GM21381 (cell line): Measurements from ENCODE around the gene MUC2.

Experiments used
- ATAC-seq: cut with Tn5 transposase; IDR thresholded peaks from one replicate; pipeline ENCODE4 v1.9.1; 2021; ENCODE audit warnings: mild to moderate bottlenecking, moderate library complexity; ENCODE audit not compliant: unreplicated experiment

Gene MUC2

DNA sequence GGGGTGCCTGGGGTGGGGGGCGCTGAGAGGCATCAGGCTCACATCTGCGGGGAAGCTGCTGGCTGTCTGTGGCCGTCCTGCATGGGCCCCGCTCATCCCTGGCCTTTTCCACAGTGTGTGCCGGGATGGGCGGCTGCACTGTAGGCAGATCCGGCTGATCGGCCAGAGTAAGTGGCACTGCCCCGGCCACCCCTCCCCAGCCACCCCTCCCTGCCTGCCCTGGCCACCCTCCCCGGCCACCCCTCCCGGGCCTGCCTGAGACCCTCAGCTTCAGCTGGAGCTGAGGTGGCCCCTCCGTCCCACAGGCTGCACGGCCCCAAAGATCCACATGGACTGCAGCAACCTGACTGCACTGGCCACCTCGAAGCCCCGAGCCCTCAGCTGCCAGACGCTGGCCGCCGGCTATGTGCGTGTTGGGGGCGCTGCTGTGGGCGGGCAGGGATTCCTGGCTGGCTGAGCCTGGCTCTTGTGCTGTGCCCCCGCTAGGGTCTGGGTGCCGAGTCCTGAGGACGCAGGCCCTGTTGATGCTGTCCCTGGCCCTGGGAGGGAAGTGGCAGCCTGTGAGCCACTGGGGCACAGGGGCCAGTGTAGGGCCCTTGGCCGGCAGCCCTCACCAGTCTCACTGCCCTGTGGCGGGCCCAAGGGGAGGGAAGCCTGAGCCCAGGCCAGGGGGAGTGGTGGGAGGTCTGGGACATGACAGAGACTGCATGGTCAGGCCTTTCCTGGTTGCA lies 10.9 kb downstream of the MUC2 start:
- ATAC-seq: no peak

- ATAC-seq: no peak
Observed at GRCh38 chr11:1086171-1087102, 11.8 kb downstream of the MUC2 start.

DNA sequence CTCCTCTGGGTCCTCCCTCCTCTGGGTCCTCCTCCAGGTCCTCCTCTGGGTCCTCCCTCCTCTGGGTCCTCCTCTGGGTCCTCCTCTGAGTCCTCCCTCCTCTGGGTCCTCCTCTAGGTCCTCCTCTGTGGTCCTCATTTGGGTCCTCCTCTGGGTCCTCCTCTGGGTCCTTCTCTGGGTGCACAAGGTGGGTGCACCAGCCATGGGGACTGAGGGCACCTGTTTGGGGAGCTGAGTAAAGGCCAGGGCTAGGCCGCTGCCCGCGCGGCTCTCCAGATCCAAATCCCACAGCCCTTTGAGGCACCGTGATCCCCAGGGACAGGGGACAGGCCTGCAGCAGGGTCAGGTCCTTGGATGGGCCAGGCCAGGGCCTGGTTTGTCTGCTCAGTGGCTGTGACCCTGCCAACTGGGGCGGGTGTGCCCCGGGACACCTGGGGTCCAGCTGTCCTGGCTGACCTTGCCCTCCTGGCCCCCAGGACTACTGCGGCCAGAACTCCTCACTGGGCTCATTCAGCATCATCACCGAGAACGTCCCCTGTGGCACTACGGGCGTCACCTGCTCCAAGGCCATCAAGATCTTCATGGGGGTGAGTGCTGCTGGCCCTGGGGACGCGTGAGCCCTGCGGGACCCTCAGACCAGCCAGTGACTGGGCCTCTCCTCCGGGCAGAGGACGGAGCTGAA lies 12.7 kb downstream of the MUC2 start:
- no peak for ATAC-seq

GRCh38 chr11:1087961-1088926 lies 13.6 kb downstream of the MUC2 start:
- no peak for ATAC-seq

GRCh38 chr11:1088927-1089737 lies 14.5 kb downstream of the MUC2 start:
- no peak for ATAC-seq

DNA sequence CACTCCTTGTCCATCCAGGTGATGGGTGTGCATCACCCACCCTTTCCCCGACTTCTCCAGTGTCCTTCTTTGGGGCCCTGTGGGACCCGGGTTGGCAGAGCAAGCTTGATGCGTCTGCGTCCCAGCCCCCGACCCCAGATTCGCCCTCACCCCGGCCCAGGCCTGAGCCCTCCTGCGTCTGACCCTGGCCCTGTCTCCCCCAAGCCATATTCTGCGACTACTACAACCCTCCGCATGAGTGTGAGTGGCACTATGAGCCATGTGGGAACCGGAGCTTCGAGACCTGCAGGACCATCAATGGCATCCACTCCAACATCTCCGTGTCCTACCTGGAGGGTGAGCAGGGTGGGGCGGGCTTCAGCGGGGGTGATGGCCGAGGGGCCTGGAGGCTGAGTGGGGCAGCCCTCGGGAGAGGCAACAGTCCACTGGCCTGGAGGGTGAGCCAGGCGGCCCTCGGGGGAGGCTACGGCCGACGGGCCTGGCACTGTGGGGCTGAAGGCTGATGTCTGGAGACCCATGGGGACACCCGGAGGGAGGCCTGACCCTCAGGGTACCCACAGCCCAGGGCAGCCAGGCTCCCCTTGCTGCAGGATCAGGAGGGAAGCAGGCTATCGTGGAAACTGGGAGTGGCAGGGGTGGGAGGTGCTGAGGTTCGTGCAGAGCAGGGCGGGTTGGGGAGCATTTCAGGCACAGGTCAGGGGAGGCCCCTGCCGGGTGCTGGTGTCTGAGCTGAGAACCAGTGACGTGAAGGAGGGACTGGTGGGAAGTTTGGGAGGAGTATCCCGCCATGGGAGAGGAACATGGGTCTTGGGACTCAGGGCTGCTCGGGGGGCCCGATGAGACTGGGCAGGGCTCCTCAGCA lies 15.3 kb downstream of the MUC2 start:
- no peak for ATAC-seq

DNA sequence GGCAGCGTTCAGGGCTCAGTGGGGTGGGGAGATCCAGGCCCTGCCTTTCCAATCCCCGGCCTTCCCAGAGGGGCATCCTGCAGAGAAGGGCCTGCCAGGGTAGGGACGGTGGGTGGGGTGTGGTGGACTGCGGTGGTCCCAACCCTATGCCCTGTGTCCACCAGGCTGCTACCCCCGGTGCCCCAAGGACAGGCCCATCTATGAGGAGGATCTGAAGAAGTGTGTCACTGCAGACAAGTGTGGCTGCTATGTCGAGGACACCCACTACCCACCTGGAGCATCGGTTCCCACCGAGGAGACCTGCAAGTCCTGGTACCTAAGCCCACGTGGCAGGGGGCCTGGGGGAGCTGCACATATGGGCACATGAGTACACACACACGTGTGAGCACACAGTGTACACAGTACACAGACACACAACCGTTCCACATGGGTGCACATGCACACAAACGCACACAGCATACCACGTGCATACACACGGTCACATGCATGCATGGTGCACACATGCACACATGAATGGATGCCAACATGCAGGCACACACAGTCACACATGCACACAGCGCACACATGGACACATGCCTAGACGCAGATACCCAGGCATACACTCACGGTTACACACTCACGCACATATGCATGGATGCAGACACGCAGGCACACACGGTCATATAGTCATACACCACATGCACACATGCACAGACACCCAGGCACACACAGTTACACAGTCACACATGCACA lies 16.1 kb downstream of the MUC2 start:
- no peak for ATAC-seq

GRCh38 chr11:1091332-1092083 lies 16.8 kb downstream of the MUC2 start:
- ATAC-seq: no peak

GRCh38 chr11:1092145-1092670 lies 17.5 kb downstream of the MUC2 start:
- no peak for ATAC-seq

DNA sequence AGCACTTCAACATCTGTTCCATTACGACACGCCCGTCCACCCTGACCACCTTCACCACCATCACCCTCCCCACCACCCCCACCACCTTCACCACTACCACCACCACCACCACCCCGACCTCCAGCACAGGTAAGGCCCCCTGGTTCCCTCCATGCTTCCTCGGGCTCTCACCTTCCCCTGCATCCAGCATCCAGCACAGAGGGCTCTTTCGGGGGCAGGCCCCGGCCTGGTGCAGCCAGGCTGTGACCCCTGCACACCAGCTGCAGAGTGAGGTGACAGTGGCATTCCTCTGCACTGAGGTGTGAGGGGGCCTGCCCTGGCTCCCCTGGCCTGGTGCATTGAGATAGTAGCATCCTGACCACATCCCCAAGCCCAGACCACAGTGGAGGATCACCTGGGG lies 18.2 kb downstream of the MUC2 start:
- no peak for ATAC-seq

DNA sequence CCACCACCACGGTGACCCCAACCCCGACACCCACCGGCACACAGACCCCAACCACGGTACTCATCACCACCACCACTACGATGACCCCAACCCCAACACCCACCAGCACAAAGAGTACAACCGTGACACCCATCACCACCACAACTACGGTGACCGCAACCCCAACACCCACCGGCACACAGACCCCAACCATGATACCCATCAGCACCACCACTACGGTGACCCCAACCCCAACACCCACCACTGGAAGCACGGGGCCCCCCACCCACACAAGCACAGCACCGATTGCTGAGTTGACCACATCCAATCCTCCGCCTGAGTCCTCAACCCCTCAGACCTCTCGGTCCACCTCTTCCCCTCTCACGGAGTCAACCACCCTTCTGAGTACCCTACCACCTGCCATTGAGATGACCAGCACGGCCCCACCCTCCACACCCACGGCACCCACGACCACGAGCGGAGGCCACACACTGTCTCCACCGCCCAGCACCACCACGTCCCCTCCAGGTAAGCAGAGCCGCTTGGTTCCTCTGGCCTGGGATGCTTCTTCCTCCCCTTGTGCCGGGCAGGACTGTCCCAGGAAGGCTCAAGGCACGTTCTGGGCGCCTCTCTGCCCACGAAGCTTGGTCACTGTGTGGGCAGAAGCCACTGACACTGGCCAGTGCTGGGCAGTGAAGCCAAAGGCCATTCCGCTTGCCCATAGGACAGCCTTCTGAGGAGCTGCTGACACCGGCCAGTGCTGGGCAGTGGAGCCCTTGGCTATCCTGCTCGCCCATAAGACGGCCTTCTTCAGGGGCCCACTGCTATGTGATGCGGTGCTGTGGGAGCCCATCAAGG lies 25.1 kb downstream of the MUC2 start:
- no peak for ATAC-seq

- no peak for ATAC-seq
Observed at GRCh38 chr11:1100417-1101245, 26.0 kb downstream of the MUC2 start.

GRCh38 chr11:1101318-1102089 lies 26.8 kb downstream of the MUC2 start:
- ATAC-seq: no peak

DNA sequence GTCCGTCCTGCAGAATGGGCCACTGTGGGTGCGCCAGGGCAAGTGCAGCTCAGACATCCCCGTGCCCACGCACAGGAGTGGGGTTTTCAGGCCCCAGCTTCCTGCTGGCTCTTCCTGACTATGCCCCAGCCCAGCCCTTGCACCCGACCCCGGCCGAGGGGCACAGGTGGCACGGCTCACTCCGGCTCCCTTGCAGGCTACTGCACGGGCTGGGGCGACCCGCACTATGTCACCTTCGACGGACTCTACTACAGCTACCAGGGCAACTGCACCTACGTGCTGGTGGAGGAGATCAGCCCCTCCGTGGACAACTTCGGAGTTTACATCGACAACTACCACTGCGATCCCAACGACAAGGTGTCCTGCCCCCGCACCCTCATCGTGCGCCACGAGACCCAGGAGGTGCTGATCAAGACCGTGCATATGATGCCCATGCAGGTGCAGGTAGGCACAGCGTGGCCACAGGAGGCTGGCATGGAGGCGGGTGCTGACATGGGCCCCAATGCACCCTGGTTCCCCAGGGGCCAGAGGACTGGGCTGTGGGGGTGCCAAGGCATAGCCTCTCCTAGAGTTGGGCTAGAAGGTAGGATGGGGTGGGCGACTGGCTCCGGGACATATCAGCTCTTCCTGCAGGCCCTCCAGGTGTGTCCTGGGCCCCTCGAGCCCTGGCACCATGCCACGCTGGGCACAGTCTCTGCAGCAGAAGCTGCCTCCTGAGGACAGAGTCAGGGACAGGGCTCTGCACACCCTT lies 27.7 kb downstream of the MUC2 start:
- ATAC-seq: no peak
